ENCODE results near the gene PRDX3.

PRDX3 gene

GRCh38 chr10:119178372-119179119 is at the start of gene PRDX3:
PRDX3 (minus strand) TSS chr10:119178812; CDS start chr10:119178790, 22 bp downstream.
- DNase-seq = peak; percentile 94

- no peak for DNase-seq
Measured at GRCh38 chr10:119227825-119228224, 49.2 kb upstream of the PRDX3 start.

GRCh38 chr10:119225083-119225658 is 46.6 kb upstream of the PRDX3 start:
- DNase-seq = no peak

GRCh38 chr10:119222966-119223386 is 44.4 kb upstream of the PRDX3 start:
- DNase-seq = no peak

GRCh38 chr10:119222537-119222936 is 43.9 kb upstream of the PRDX3 start:
- DNase-seq = no peak

- no peak for DNase-seq
Measured at GRCh38 chr10:119221666-119222065, 43.1 kb upstream of the PRDX3 start.

- no peak for DNase-seq
Measured at GRCh38 chr10:119221201-119221600, 42.6 kb upstream of the PRDX3 start.

- DNase-seq = no peak
Measured at GRCh38 chr10:119219871-119220270, 41.3 kb upstream of the PRDX3 start.

- no peak for DNase-seq
Measured at GRCh38 chr10:119217991-119218490, 39.4 kb upstream of the PRDX3 start.

GRCh38 chr10:119217401-119217800 is 38.8 kb upstream of the PRDX3 start:
- DNase-seq = no peak

GRCh38 chr10:119216127-119216526 is 37.5 kb upstream of the PRDX3 start:
- DNase-seq = no peak

- DNase-seq = no peak
Measured at GRCh38 chr10:119215371-119215770, 36.8 kb upstream of the PRDX3 start.

GRCh38 chr10:119211625-119212441 is 33.2 kb upstream of the PRDX3 start:
- DNase-seq = peak; percentile 32

- DNase-seq = peak; percentile 76
Measured at GRCh38 chr10:119211176-119211575, 32.6 kb upstream of the PRDX3 start.

GRCh38 chr10:119210633-119211032 is 32.0 kb upstream of the PRDX3 start:
- no peak for DNase-seq

- DNase-seq = no peak
Measured at GRCh38 chr10:119209736-119210355, 31.2 kb upstream of the PRDX3 start.

- DNase-seq = peak; percentile 71
Measured at GRCh38 chr10:119209035-119209735, 30.6 kb upstream of the PRDX3 start.

- peak; percentile 62 for DNase-seq
Measured at GRCh38 chr10:119208553-119208940, 29.9 kb upstream of the PRDX3 start.

GRCh38 chr10:119207713-119208552 is 29.3 kb upstream of the PRDX3 start:
- peak; percentile 70 for DNase-seq

GRCh38 chr10:119207366-119207666 is 28.7 kb upstream of the PRDX3 start, which contains the start of gene GRK5:
GRK5 (plus strand) TSS chr10:119207571; CDS start chr10:119207918, 347 bp downstream.
- peak; percentile 97 for DNase-seq

- peak; percentile 75 for DNase-seq
Measured at GRCh38 chr10:119206603-119207365, 28.2 kb upstream of the PRDX3 start.
